H9 (cell line): Measurements from ENCODE around the gene CCDC170. TPM values are rescaled to one million over a fixed set of nuclear protein-coding genes. Genes with fewer than 3 reads are reported as not detected.

Source experiments
- DNase-seq: peaks from one replicate; pipeline ENCODE4 v3.0.0-alpha.2; 2017
- H2AFZ ChIP-seq: one replicate; pipeline ENCODE4 v1.6.1; 2013; ENCODE audit warnings: mild to moderate bottlenecking, low read length, control low read depth, moderate library complexity
- H2AK5ac ChIP-seq: 2 replicates; pipeline ENCODE4 v1.6.1; 2013; ENCODE audit warnings: low read length, control low read depth, mixed read lengths; ENCODE audit not compliant: insufficient read length
- H2BK120ac ChIP-seq: one replicate; pipeline ENCODE4 v1.6.1; 2013; ENCODE audit warnings: low read depth, mild to moderate bottlenecking, low read length, control low read depth, inconsistent platforms; ENCODE audit not compliant: poor library complexity, severe bottlenecking
- H2BK12ac ChIP-seq: 2 replicates; pipeline ENCODE4 v1.6.1; 2013; ENCODE audit warnings: low read length, control low read depth, mixed read lengths, low read depth; ENCODE audit not compliant: insufficient read length
- H2BK15ac ChIP-seq: 2 replicates; pipeline ENCODE4 v1.6.1; 2013; ENCODE audit warnings: low read depth, low read length, control low read depth
- H2BK20ac ChIP-seq: one replicate; pipeline ENCODE4 v1.6.1; 2013; ENCODE audit warnings: low read depth, mild to moderate bottlenecking, low read length, control low read depth, inconsistent platforms; ENCODE audit not compliant: poor library complexity, severe bottlenecking
- H2BK5ac ChIP-seq: 2 replicates; pipeline ENCODE4 v1.6.1; 2013; ENCODE audit warnings: low read length, control low read depth, mixed read lengths; ENCODE audit not compliant: insufficient read length
- H3K14ac ChIP-seq: 2 replicates; pipeline ENCODE4 v1.6.1; 2013; ENCODE audit warnings: low read length, control low read depth; ENCODE audit not compliant: insufficient read depth
- H3K18ac ChIP-seq: 2 replicates; pipeline ENCODE4 v1.6.1; 2013; ENCODE audit warnings: low read depth, mild to moderate bottlenecking, mixed read lengths, low read length, control low read depth; ENCODE audit not compliant: insufficient read length
- H3K23ac ChIP-seq: 2 replicates; pipeline ENCODE4 v1.6.1; 2013; ENCODE audit warnings: low read length, control low read depth, mixed read lengths, low read depth; ENCODE audit not compliant: insufficient read length
- H3K23me2 ChIP-seq: 2 replicates; pipeline ENCODE4 v1.6.1; 2013; ENCODE audit warnings: low read depth, mild to moderate bottlenecking, mixed read lengths, low read length, control low read depth; ENCODE audit not compliant: insufficient read length, poor library complexity, severe bottlenecking
- H3K27ac ChIP-seq: 2 replicates; pipeline ENCODE4 v1.5.1; 2013; ENCODE audit warnings: low read length, control low read depth, mixed read lengths, low read depth; ENCODE audit not compliant: insufficient read length
- H3K27me3 ChIP-seq: 2 replicates; pipeline ENCODE4 v1.6.1; 2013; ENCODE audit warnings: low read length, control low read depth, inconsistent platforms; ENCODE audit not compliant: insufficient read depth
- H3K4ac ChIP-seq: 2 replicates; pipeline ENCODE4 v1.6.1; 2013; ENCODE audit warnings: low read depth, mild to moderate bottlenecking, control low read depth, inconsistent platforms, low read length, moderate library complexity
- H3K4me1 ChIP-seq: 2 replicates; pipeline ENCODE4 v1.6.1; 2013; ENCODE audit warnings: low read length, control low read depth, inconsistent platforms; ENCODE audit not compliant: insufficient read depth
- H3K4me2 ChIP-seq: 2 replicates; pipeline ENCODE4 v1.6.1; 2013; ENCODE audit warnings: low read length, control low read depth, mixed read lengths; ENCODE audit not compliant: insufficient read length, insufficient read depth
- H3K56ac ChIP-seq: 2 replicates; pipeline ENCODE4 v1.6.1; 2013; ENCODE audit warnings: low read depth, mild to moderate bottlenecking, mixed read lengths, low read length, control low read depth; ENCODE audit not compliant: insufficient read length
- H3K79me1 ChIP-seq: 2 replicates; pipeline ENCODE4 v1.6.1; 2013; ENCODE audit warnings: low read depth, mild to moderate bottlenecking, moderate library complexity, low read length, control low read depth, inconsistent platforms; ENCODE audit not compliant: insufficient read depth, poor library complexity, severe bottlenecking
- H3K79me2 ChIP-seq: 2 replicates; pipeline ENCODE4 v1.6.1; 2013; ENCODE audit warnings: low read length, control low read depth, inconsistent platforms; ENCODE audit not compliant: insufficient read depth
- H3K9ac ChIP-seq: 2 replicates; pipeline ENCODE4 v1.6.1; 2013; ENCODE audit warnings: low read length, control low read depth, mixed read lengths; ENCODE audit not compliant: insufficient read length; ENCODE audit errors: extremely low read depth
- H3K9me3 ChIP-seq: one replicate; pipeline ENCODE4 v1.6.1; 2013; ENCODE audit warnings: low read depth, low read length, inconsistent platforms; ENCODE audit not compliant: control insufficient read depth
- H3T11ph ChIP-seq: one replicate; pipeline ENCODE4 v1.6.1; 2013; ENCODE audit warnings: mild to moderate bottlenecking, low read length, control low read depth, inconsistent platforms
- H4K20me1 ChIP-seq: one replicate; pipeline ENCODE4 v1.6.1; 2013; ENCODE audit not compliant: control insufficient read depth, insufficient read length, insufficient read depth
- H4K5ac ChIP-seq: 2 replicates; pipeline ENCODE4 v1.6.1; 2013; ENCODE audit warnings: low read depth, mild to moderate bottlenecking, mixed read lengths, low read length, control low read depth; ENCODE audit not compliant: insufficient read length
- H4K8ac ChIP-seq: replicated peaks from 2 replicates; pipeline ENCODE4 v1.6.1; 2013; ENCODE audit warnings: low read length, control low read depth, mixed read lengths, low read depth; ENCODE audit not compliant: insufficient read length
- H4K91ac ChIP-seq: 2 replicates; pipeline ENCODE4 v1.6.1; 2013; ENCODE audit warnings: low read depth, mild to moderate bottlenecking, moderate library complexity, mixed read lengths, low read length, control low read depth; ENCODE audit not compliant: insufficient read length
- H3K27ac Mint-ChIP-seq, 3 experiments: 2 replicates in 2 of 3; 3 replicates in 1 of 3; pipeline ENCODE4 v1.8.0; 2020 to 2021; ENCODE audit warnings: mixed read lengths in 3 of 3, mild to moderate bottlenecking in 1 of 3, moderate library complexity in 1 of 3
- H3K27me3 Mint-ChIP-seq: 2 replicates; pipeline ENCODE4 v1.8.0; 2021; ENCODE audit warnings: low read depth, mild to moderate bottlenecking, moderate library complexity, mixed read lengths
- H3K36me3 Mint-ChIP-seq, 3 experiments: 2 replicates in 2 of 3; 3 replicates in 1 of 3; pipeline ENCODE4 v1.8.0; 2020 to 2021; ENCODE audit warnings: low read depth in 3 of 3, mixed read lengths in 3 of 3; ENCODE audit not compliant: insufficient read depth in 1 of 3
- H3K4me1 Mint-ChIP-seq, 2 experiments: 2 replicates each; pipeline ENCODE4 v1.8.0; 2020; ENCODE audit warnings: mixed read lengths in 2 of 2
- H3K4me3 Mint-ChIP-seq, 2 experiments: 2 replicates in 1 of 2; 3 replicates in 1 of 2; pipeline ENCODE4 v1.8.0; 2020 to 2021; ENCODE audit warnings: mild to moderate bottlenecking in 2 of 2, mixed read lengths in 2 of 2, moderate library complexity in 1 of 2
- H3K9me3 Mint-ChIP-seq, 2 experiments: 2 replicates in 1 of 2; 3 replicates in 1 of 2; pipeline ENCODE4 v1.8.0; 2020; ENCODE audit warnings: mild to moderate bottlenecking in 2 of 2, mixed read lengths in 2 of 2, moderate library complexity in 1 of 2
- WGBS: extraction: QIAGEN DNeasy Blood & Tissue Kit; methylation state at CpG from one replicate; pipeline ENCODE4 v1.1.7; 2013; ENCODE audit warnings: missing lambda C conversion rate, low lambda C conversion rate, mixed read lengths; ENCODE audit not compliant: insufficient read length; ENCODE audit errors: extremely low coverage; 5-methylcytosine and 5-hydroxymethylcytosine counted together
- total RNA-seq: library from RNA; stranded (reverse); gene quantifications from 2 replicates; pipeline ENCODE4 v1.2.1, GENCODE V29; 2021
- TF ChIP-seq, protein P1 (sequence below): fragments of 200-600 bp; sonication (generic); conservative IDR thresholded peaks from 3 replicates; pipeline ENCODE4 v1.8.0; 2021; ENCODE audit warnings: antibody characterized with exemption, mild to moderate bottlenecking

The CCDC170 gene
- total RNA-seq, 1 experiment from 2014 or later = 0.07 TPM

GRCh38 chr6:151546941-151547659 is 53.3 kb downstream of the CCDC170 start:
- Histone ChIP-seq H4K8ac (no peak overlapping the region), H4K91ac (no peak overlapping the region), H3K23ac (no peak overlapping the region), H2BK120ac (no peak overlapping the region), H3K9ac (no peak overlapping the region), H4K5ac (no peak overlapping the region), H3K56ac (no peak overlapping the region), H2AK5ac (no peak overlapping the region), H3K27ac (no peak overlapping the region), H2BK20ac (no peak overlapping the region), H4K20me1 (no peaks in the 10 kb centered on the region), H3K4me2 (no peak overlapping the region), H3K23me2 (no peaks in the 10 kb centered on the region), H3K27me3 (no peaks in the 10 kb centered on the region), H3K14ac (no peak overlapping the region), H3K4me1 (no peaks in the 10 kb centered on the region), H2BK15ac (no peak overlapping the region), H3K18ac (no peak overlapping the region), H2AFZ (no peak overlapping the region), H3K79me2 (no peaks in the 10 kb centered on the region), H3K79me1 (no peaks in the 10 kb centered on the region), H2BK12ac (no peak overlapping the region), H3K4ac (no peak overlapping the region), H2BK5ac (no peak overlapping the region), H3K9me3 (no peaks in the 10 kb centered on the region), H3T11ph (no peak overlapping the region)
- WGBS = no CpG with 5 or more reads among the region's 13 CpGs
- Mint-ChIP-seq H3K27ac (no peak overlapping the region), H3K4me1 (no peaks in the 10 kb centered on the region), H3K4me3 (no peak overlapping the region; a peak in 1 of 5 replicates), H3K36me3 (no peaks in the 10 kb centered on the region), H3K27me3 (no peaks in the 10 kb centered on the region), H3K9me3 (peaks cover 0 to 3% of the 10 kb centered on the region in 2 experiments; a peak in 1 of 5 replicates)
- no peak for DNase-seq
- TF ChIP-seq, protein P1, sequence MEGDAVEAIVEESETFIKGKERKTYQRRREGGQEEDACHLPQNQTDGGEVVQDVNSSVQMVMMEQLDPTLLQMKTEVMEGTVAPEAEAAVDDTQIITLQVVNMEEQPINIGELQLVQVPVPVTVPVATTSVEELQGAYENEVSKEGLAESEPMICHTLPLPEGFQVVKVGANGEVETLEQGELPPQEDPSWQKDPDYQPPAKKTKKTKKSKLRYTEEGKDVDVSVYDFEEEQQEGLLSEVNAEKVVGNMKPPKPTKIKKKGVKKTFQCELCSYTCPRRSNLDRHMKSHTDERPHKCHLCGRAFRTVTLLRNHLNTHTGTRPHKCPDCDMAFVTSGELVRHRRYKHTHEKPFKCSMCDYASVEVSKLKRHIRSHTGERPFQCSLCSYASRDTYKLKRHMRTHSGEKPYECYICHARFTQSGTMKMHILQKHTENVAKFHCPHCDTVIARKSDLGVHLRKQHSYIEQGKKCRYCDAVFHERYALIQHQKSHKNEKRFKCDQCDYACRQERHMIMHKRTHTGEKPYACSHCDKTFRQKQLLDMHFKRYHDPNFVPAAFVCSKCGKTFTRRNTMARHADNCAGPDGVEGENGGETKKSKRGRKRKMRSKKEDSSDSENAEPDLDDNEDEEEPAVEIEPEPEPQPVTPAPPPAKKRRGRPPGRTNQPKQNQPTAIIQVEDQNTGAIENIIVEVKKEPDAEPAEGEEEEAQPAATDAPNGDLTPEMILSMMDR = peak; percentile 35; the same call in 2 of the 3 replicates
